GM15510 (cell line): ENCODE measurements around the gene AAMDC.
A peak's percentile ranks its signal among the peaks of the same experiment; 100 is the strongest.

Experiments used
- POLR2A ChIP-seq: IDR thresholded peaks from 3 replicates; pipeline ENCODE4 v1.6.1; 2011; ENCODE audit warnings: borderline replicate concordance; ENCODE audit not compliant: insufficient read length; ENCODE audit errors: extremely low read depth

AAMDC gene

DNA sequence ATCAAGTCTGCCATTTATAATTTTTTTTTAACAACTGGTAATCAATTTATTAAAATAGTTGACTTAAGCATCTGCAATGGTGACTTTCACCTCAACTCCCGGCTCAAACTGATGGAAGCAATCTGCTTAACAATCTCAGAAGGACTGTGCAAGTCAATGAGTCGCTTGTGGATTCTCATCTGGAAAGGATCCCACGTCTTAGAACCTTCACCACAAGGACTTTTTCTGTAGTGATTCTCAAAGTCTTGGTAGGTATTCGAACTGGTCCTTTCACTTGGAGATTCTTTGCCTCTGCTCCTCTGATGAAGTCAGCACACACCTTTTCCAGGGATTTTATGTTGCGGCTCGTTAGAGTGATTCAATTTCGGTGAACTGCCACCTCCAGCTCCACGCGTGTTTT is 7.7 kb upstream of the AAMDC start:
- no peak for TF ChIP-seq POLR2A

DNA sequence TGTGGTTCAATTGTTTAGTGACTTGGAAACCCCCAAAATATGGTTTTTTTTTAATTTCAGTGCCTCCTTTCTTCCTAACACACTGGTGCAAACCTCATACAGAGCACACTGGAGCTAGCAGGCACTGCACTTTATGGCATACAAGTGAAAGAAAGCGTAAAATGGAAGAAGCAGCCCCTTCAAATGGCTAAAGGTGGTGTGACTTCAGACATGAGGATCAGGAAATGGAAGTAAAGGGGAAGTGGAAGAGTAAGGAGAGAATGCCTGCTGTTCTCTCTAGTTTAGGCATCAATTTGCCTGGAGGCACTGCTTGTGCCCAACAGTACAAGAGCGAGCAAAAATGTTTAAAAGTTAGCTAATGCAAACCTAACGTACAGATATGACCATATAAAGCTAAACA is 6.1 kb upstream of the AAMDC start:
- TF ChIP-seq POLR2A: no peak

- TF ChIP-seq POLR2A: no peak
These were observed 5.5 kb upstream of the AAMDC start for GRCh38 chr11:77815459-77815858.

DNA sequence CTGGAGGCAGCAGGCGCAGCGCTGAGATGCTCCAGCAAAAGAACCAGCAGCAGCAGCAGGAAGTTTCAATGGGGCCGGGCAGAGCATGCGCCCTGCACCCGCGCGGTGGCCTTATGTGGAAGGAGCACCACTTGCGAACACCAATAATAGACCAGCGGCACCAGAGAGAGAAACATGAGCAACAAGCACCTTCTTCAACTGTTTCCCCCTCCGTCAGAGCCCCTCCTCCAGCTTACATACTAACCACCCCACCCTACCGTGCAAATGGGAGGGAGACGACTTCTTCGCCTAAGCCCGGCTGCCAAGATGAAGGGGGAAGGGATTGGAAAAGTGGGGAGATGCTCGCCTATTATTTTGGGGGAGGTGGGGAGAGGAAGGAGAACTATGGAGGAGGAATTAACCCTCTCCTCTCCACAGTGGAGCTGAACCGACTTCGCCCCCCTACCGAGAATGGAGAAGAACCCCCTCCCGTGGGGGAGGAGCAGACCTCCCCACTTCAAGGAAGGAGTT is 1.5 kb upstream of the AAMDC start:
- peak; percentile 57 for TF ChIP-seq POLR2A

GRCh38 chr11:77819921-77820564 is 901 bp upstream of the AAMDC start:
- TF ChIP-seq POLR2A: no peak

- TF ChIP-seq POLR2A: no peak
These were observed 456 bp downstream of the AAMDC start for GRCh38 chr11:77821349-77821851.

DNA sequence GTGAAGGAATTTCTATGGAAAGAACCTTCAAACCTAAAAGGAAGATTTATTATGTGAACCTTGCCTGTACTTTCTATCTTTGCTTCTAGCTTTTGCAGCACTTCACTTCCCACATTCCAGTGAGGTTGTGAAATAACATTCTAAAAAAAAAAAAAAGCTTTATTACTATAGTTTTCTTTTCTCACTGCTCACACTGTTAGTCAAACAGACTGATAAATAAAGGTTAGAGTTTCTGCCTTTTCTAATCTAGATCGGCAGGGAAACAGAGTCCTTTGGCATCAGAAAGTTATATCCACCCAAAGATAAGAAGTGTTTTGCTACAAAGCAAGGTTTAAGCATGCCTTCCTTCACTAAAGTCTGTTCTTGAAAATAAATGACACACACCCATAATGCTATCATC is 2.8 kb downstream of the AAMDC start:
- TF ChIP-seq POLR2A: no peak

DNA sequence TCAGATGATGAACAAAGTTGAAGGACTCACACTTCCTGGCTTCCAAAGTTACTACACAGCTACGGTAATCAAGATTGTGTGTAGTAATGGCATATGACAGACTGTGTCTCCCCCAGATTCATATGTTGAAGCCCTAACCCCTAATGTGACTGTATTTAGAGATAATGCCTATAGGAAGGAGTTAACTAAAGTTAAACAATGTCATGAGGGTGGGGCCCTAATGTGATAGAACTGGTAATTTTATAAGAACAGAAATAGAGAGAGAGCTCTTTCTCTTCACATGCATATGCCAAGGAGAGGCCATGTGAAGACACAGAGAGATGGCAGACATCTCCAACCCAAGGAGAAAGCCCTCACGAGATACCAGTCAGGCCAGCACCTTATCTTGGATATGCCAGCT is 8.0 kb downstream of the AAMDC start:
- no peak for TF ChIP-seq POLR2A

DNA sequence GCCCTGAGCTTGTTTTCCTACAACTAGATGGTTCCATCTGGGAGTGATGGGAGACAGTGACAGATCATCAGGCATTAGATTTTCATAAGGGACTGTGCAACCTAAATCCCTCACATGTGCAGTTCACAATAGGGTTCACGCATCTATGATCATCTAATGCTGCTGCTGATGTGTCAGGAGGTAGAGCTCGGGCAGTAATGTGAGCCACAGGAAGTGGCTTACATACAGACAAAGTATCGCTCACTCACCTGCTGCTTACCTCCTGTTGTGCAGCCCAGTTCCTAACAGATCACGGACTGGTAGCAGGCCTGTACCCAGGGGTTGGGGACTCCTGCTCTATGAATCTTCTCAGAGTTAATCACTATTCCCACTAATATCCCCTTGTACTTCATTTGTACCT is 12.4 kb downstream of the AAMDC start:
- no peak for TF ChIP-seq POLR2A

- TF ChIP-seq POLR2A: no peak
These were observed 21.6 kb downstream of the AAMDC start for GRCh38 chr11:77842441-77843121.

GRCh38 chr11:77851503-77851902 is 30.6 kb downstream of the AAMDC start:
- no peak for TF ChIP-seq POLR2A

GRCh38 chr11:77854838-77855237 is 33.9 kb downstream of the AAMDC start:
- no peak for TF ChIP-seq POLR2A

DNA sequence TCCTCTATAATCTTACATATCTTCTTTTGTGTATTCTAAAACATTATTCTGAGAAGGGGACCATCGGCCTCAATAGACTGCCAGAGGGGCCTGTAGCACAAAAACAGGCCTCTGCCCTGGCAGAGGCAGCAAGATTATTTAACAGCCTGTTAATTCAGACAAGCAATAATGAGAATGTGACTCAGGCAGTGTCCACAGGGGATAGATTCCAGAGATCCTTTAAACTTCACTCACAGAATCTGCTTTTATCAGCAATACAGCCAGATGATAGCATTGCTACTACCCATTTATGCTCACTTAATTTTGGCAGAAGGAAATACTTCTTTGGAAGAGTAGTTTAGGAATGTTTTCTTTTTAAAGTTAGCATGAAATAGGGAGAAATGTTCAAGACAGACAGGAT is 44.9 kb downstream of the AAMDC start:
- TF ChIP-seq POLR2A: no peak

DNA sequence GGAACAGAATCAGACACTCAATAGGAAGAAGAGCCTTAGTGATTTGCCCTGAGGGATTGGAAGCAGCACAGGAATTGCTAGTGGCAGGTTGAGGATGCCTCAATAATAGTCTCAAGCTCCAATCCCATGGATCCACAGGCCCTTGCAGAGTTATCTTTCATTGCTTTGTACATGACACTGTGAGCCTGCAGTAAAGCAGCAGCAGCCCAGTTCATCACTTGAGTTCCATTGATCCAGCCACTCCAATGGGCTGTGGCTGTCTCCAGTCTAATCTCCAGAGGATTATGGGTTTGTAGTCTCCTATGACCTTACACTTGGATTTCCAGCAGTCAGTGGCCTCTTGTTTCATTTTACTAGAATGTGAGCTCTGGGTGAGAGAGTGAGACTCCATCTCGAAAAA is 45.4 kb downstream of the AAMDC start:
- TF ChIP-seq POLR2A: no peak

DNA sequence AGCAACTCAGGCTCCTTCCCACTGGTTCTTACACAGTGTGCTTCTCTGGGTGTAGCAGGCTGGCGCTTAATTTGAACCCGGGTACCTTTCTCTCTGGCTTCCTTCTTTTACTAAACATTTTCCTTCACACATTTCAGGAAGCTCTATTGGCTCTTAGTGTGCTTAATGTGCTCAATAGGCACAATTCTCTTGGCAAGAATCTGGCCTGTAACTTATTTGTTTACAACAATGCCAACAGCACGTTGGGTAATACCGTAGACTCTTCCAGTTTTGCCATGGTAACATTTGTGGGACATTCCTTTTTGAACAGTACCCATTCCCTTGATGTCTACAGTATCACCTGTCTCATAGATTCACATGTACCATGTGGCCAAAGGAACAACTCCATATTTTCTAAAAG is 47.8 kb downstream of the AAMDC start:
- TF ChIP-seq POLR2A: no peak

DNA sequence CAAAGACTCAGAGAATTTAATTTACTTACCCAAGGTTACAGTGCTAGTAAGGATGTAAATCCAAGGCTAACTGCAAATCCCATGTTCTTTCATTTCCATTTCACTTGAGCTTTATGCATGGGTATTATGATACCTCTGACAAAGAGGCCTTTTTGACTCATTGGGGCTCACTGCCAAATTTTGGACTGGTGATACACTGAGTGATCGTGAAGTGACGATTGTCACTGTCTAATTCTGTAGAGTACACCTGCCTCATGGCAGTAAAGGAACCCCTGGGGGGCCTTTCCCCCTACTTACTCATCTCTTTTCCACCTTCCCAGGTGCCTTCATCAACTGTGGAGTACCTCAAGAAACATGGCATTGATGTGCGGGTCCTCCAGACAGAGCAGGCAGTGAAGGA is 50.9 kb downstream of the AAMDC start:
- no peak for TF ChIP-seq POLR2A
